HCT116 (cell line): ENCODE results near the gene TMPO. TPM values are rescaled to one million over a fixed set of nuclear protein-coding genes. Genes with fewer than 3 reads are reported as not detected.
A peak's percentile ranks its signal among the peaks of the same experiment; 100 is the strongest.

Experiments used
- ATAC-seq: fragments of 200-7000 bp; cut with Tn5 transposase; 2 replicates; pipeline ENCODE4 v1.9.1; 2020; ENCODE audit warnings: mild to moderate bottlenecking, moderate library complexity
- BruUV-seq: library from RNA; stranded (reverse); fragments of 400-500 nt; replicated peaks from 2 replicates; lab custom pipeline; 2021; lab: Mats Ljungman, UMichigan
- CTCF ChIA-PET: fragments of 300-600 bp; sonication (Branson Sonifier 250); formaldehyde crosslinking; loops from one replicate; lab custom pipeline; 2021; ENCODE audit warnings: antibody characterized with exemption; lab: Charles Lee
- POLR2A ChIA-PET: fragments of 300-600, 350-600 bp; sonication (Branson Sonifier 250); formaldehyde crosslinking; loops from one replicate; lab custom pipeline; 2021; ENCODE audit warnings: antibody characterized with exemption; lab: Charles Lee
- RAD21 ChIA-PET, 2 experiments: fragments of 300-600 bp; sonication (Branson Sonifier 250); formaldehyde crosslinking; loops; one replicate each; lab custom pipeline; 2023; ENCODE audit warnings: low total read pairs in 2 of 2; ENCODE audit not compliant: uncharacterized antibody in 2 of 2, unreplicated experiment in 2 of 2, low non-redundant PET in 1 of 2; lab: Charles Lee
- DNase-seq: peaks from one replicate; pipeline ENCODE4 v3.0.0-alpha.2; 2010; ENCODE audit warnings: low read depth, low spot score
- H2AFZ ChIP-seq: fragments of 200-600 bp; shearing (Covaris generic), sonication (generic); 2 replicates; pipeline ENCODE4 v1.6.1; 2017; ENCODE audit warnings: low read depth, mixed run types, mixed read lengths, antibody characterized with exemption, low read length; ENCODE audit not compliant: poor library complexity, severe bottlenecking
- H3K27ac ChIP-seq: 2 replicates; pipeline ENCODE4 v1.5.1; 2012; ENCODE audit warnings: low read depth, low read length
- H3K27me3 ChIP-seq: fragments of 200-600 bp; sonication (generic); 2 replicates; pipeline ENCODE4 v1.6.1; 2016; ENCODE audit warnings: mixed run types, low read length, mixed read lengths; ENCODE audit not compliant: insufficient read depth
- H3K36me3 ChIP-seq, 2 experiments: fragments of 200-500 bp in 1 of 2; fragments of 200-600 bp in 1 of 2; sonication (Bioruptor generic) in 1 of 2; sonication (generic) in 1 of 2; 2 replicates each; pipeline versions ENCODE4 v1.5.1 to v1.6.1; 2014 to 2016; ENCODE audit warnings: low read length in 2 of 2, inconsistent platforms in 1 of 2, mixed read lengths in 1 of 2, mixed run types in 1 of 2; ENCODE audit not compliant: insufficient read depth in 2 of 2, control insufficient read depth in 1 of 2
- H3K4me1 ChIP-seq, 2 experiments: fragments of 200-600 bp in 1 of 2; sonication (generic) in 1 of 2; 2 replicates each; pipeline versions ENCODE4 v1.5.1 to v1.6.1; 2012 to 2017; ENCODE audit warnings: low read length in 2 of 2, inconsistent platforms in 1 of 2, mild to moderate bottlenecking in 1 of 2, mixed read lengths in 1 of 2, mixed run types in 1 of 2, moderate library complexity in 1 of 2; ENCODE audit not compliant: insufficient read depth in 2 of 2, control insufficient read depth in 1 of 2
- H3K4me2 ChIP-seq: fragments of 200-600 bp; sonication (generic); 2 replicates; pipeline ENCODE4 v1.6.1; 2017; ENCODE audit warnings: mixed run types, low read length, mixed read lengths
- H3K4me3 ChIP-seq, 2 experiments: fragments of 200-600 bp in 1 of 2; sonication (generic) in 1 of 2; replicated peaks in 1 of 2; 2 replicates each; pipeline ENCODE4 v1.5.1; 2011 to 2016; ENCODE audit warnings: low read length in 2 of 2, control low read depth in 1 of 2, low read depth in 1 of 2, mild to moderate bottlenecking in 1 of 2, mixed read lengths in 1 of 2, mixed run types in 1 of 2
- H3K79me2 ChIP-seq: fragments of 200-600 bp; sonication (generic); 2 replicates; pipeline ENCODE4 v1.6.1; 2017; ENCODE audit warnings: mild to moderate bottlenecking, mixed run types, low read length, moderate library complexity, mixed read lengths; ENCODE audit not compliant: insufficient read depth
- H3K9ac ChIP-seq: fragments of 200-600 bp; sonication (generic); 2 replicates; pipeline ENCODE4 v1.6.1; 2016; ENCODE audit warnings: low read length, mixed read lengths
- H3K9me2 ChIP-seq: fragments of 200-600 bp; sonication (generic), shearing (Covaris generic); 2 replicates; pipeline ENCODE4 v1.6.1; 2017; ENCODE audit warnings: mixed run types, mild to moderate bottlenecking, moderate library complexity; ENCODE audit not compliant: insufficient read depth
- H3K9me3 ChIP-seq, 2 experiments: fragments of 200-500 bp in 1 of 2; fragments of 200-600 bp in 1 of 2; sonication (Bioruptor generic) in 1 of 2; sonication (generic) in 1 of 2; 2 replicates each; pipeline ENCODE4 v1.6.1; 2014 to 2017; ENCODE audit warnings: low read length in 2 of 2, mixed read lengths in 2 of 2, inconsistent platforms in 1 of 2, low read depth in 1 of 2, mild to moderate bottlenecking in 1 of 2, mixed run types in 1 of 2, moderate library complexity in 1 of 2; ENCODE audit not compliant: control insufficient read depth in 1 of 2, insufficient read depth in 1 of 2
- H4K20me1 ChIP-seq: fragments of 200-600 bp; sonication (generic), shearing (Covaris generic); 2 replicates; pipeline ENCODE4 v1.6.1; 2017; ENCODE audit warnings: mixed run types, mild to moderate bottlenecking, moderate library complexity; ENCODE audit not compliant: insufficient read depth
- CEBPB ChIP-seq: IDR thresholded peaks from 2 replicates; pipeline ENCODE4 v1.6.1; 2012; ENCODE audit warnings: low read depth
- EGR1 ChIP-seq: IDR thresholded peaks from 2 replicates; pipeline ENCODE4 v1.6.1; 2012; ENCODE audit warnings: low read depth
- ELF1 ChIP-seq: IDR thresholded peaks from 2 replicates; pipeline ENCODE4 v1.6.1; 2012; ENCODE audit warnings: low read depth, borderline replicate concordance
- EZH2 ChIP-seq: fragments of 200-600 bp; sonication (generic); IDR thresholded peaks from 2 replicates; pipeline ENCODE4 v1.6.1; 2017; ENCODE audit warnings: antibody characterized with exemption, mixed run types
- EZH2phosphoT487 ChIP-seq: fragments of 200-600 bp; IDR thresholded peaks from 2 replicates; pipeline ENCODE4 v1.6.1; 2018; ENCODE audit warnings: antibody characterized with exemption, borderline replicate concordance
- JUND ChIP-seq: IDR thresholded peaks from 2 replicates; pipeline ENCODE4 v1.6.1; 2012
- POLR2A ChIP-seq: IDR thresholded peaks from 2 replicates; pipeline ENCODE4 v1.7.0; 2011; ENCODE audit warnings: borderline replicate concordance; ENCODE audit not compliant: insufficient read depth, insufficient read length; ENCODE audit errors: extremely low read depth
- POLR2AphosphoS5 ChIP-seq: IDR thresholded peaks from 2 replicates; pipeline ENCODE4 v1.6.1; 2011; ENCODE audit warnings: mild to moderate bottlenecking, low read depth, low read length, moderate library complexity
- RAD21 ChIP-seq: IDR thresholded peaks from 2 replicates; pipeline ENCODE4 v1.6.1; 2012; ENCODE audit warnings: low read depth, mild to moderate bottlenecking
- REST ChIP-seq: IDR thresholded peaks from 2 replicates; pipeline ENCODE4 v1.6.1; 2012; ENCODE audit warnings: low read depth
- SIN3A ChIP-seq: IDR thresholded peaks from 2 replicates; pipeline ENCODE4 v1.6.1; 2012; ENCODE audit warnings: low read depth
- SRF ChIP-seq: IDR thresholded peaks from 2 replicates; pipeline ENCODE4 v1.6.1; 2012; ENCODE audit warnings: low read depth
- TCF7L2 ChIP-seq: IDR thresholded peaks from 2 replicates; pipeline ENCODE4 v1.7.0; 2011; ENCODE audit warnings: borderline replicate concordance, inconsistent platforms; ENCODE audit not compliant: insufficient read depth, insufficient read length; ENCODE audit errors: extremely low read depth
- ZFX ChIP-seq: fragments of 450-650 bp; IDR thresholded peaks from 2 replicates; pipeline ENCODE4 v1.6.1; 2017
- ZNF274 ChIP-seq: fragments of 200-500 bp; sonication (Bioruptor generic); IDR thresholded peaks from 2 replicates; pipeline ENCODE4 v1.6.1; 2014; ENCODE audit warnings: mild to moderate bottlenecking, low read depth, low read length, inconsistent platforms
- intact Hi-C: fragments of 100-400 bp; cut with micrococcal nuclease; formaldehyde crosslinking; loops from 2 replicates; pipeline ENCODE4 v1.10.0; 2022
- total RNA-seq: library from RNA; stranded (reverse); gene quantifications from one replicate; pipeline ENCODE4 v1.2.1, GENCODE V29; 2021; ENCODE audit not compliant: unreplicated experiment
- TF ChIP-seq, protein P1 (sequence below), 3 experiments: fragments of 200-600 bp in 1 of 3; sonication (generic) in 1 of 3; IDR thresholded peaks in 2 of 3; conservative IDR thresholded peaks in 1 of 3; 2 replicates each; pipeline ENCODE4 v1.5.1; 2012 to 2017; ENCODE audit warnings: low read depth in 2 of 3, low read length in 2 of 3, antibody characterized with exemption in 1 of 3, borderline replicate concordance in 1 of 3, control low read depth in 1 of 3, mild to moderate bottlenecking in 1 of 3, mixed read lengths in 1 of 3, mixed run types in 1 of 3, moderate library complexity in 1 of 3; ENCODE audit not compliant: insufficient read depth in 1 of 3
- TF ChIP-seq, protein P2 (sequence below): IDR thresholded peaks from 2 replicates; pipeline ENCODE4 v1.6.1; 2011; ENCODE audit warnings: mild to moderate bottlenecking, low read length, moderate library complexity; ENCODE audit not compliant: insufficient replicate concordance; ENCODE audit errors: extremely low read depth

TMPO gene
- total RNA-seq, 1 experiment from 2014 or later = 207 TPM

- Histone ChIP-seq H3K4me2 (peak overlapping the region; percentile 53), H3K9ac (peak overlapping the region; percentile 38), H3K79me2 (no peaks in the 10 kb centered on the region), H3K9me2 (no peaks in the 10 kb centered on the region), H3K9me3 (no peaks in the 10 kb centered on the region), H3K4me1 (peaks cover 21 to 27% of the 10 kb centered on the region in 2 experiments), H3K27me3 (no peaks in the 10 kb centered on the region), H2AFZ (peak overlapping the region; percentile 79), H3K36me3 (no peaks in the 10 kb centered on the region), H3K4me3 (peak overlapping the region in 1 of 2 experiments; percentile 1; a peak in 1 of 4 replicates), H3K27ac (peak overlapping the region; percentile 57; the same call in 1 of the 2 replicates), H4K20me1 (no peaks in the 10 kb centered on the region)
- intact Hi-C loops = loop anchor here (1.0 to 5.0 kb wide), 3 partner anchors 26 to 164 kb away; no protein-coding TSS in a partner anchor
- DNase-seq = peak; percentile 81
- no TSS peak for BruUV-seq
- ChIA-PET CTCF (interaction anchor here (1.0 to 3.0 kb wide), 4 partner anchors 10 to 508 kb away, joined by 4 to 18 read pairs (median 5); no protein-coding TSS in a partner anchor), RAD21 (no interaction called here), POLR2A (interaction anchor here (0.7 to 1.2 kb wide), 3 partner anchors 9 to 24 kb away, joined by 3 to 4 read pairs (median 3); partner anchors contain the start of gene TMPO)
- ATAC-seq = peak; percentile 87
- TF ChIP-seq EZH2phosphoT487 (no peak), JUND (no peak), RAD21 (peak; percentile 82), EGR1 (no peak), POLR2AphosphoS5 (peak; percentile 53; the same call in 1 of the 2 replicates), ZFX (no peak), SRF (peak; percentile 19; the same call in 1 of the 2 replicates), EZH2 (no peak), CEBPB (no peak), POLR2A (no peak), REST (no peak), ELF1 (no peak; the same call in 1 of the 2 replicates), ZNF274 (no peak), SIN3A (no peak), TCF7L2 (peak; percentile 27)
- TF ChIP-seq, protein P1, sequence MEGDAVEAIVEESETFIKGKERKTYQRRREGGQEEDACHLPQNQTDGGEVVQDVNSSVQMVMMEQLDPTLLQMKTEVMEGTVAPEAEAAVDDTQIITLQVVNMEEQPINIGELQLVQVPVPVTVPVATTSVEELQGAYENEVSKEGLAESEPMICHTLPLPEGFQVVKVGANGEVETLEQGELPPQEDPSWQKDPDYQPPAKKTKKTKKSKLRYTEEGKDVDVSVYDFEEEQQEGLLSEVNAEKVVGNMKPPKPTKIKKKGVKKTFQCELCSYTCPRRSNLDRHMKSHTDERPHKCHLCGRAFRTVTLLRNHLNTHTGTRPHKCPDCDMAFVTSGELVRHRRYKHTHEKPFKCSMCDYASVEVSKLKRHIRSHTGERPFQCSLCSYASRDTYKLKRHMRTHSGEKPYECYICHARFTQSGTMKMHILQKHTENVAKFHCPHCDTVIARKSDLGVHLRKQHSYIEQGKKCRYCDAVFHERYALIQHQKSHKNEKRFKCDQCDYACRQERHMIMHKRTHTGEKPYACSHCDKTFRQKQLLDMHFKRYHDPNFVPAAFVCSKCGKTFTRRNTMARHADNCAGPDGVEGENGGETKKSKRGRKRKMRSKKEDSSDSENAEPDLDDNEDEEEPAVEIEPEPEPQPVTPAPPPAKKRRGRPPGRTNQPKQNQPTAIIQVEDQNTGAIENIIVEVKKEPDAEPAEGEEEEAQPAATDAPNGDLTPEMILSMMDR (IDR thresholded peaks at IDR 0.05 in 2 of 3, conservative IDR thresholded peaks at IDR 0.05 in 1 of 3; ENCODE audit: borderline replicate concordance in 1 of 3, insufficient read depth in 1 of 3, low read depth in 2 of 3, low read length in 2 of 3) = peak; percentile 86 to 94 (median 88)
- TF ChIP-seq, protein P2, sequence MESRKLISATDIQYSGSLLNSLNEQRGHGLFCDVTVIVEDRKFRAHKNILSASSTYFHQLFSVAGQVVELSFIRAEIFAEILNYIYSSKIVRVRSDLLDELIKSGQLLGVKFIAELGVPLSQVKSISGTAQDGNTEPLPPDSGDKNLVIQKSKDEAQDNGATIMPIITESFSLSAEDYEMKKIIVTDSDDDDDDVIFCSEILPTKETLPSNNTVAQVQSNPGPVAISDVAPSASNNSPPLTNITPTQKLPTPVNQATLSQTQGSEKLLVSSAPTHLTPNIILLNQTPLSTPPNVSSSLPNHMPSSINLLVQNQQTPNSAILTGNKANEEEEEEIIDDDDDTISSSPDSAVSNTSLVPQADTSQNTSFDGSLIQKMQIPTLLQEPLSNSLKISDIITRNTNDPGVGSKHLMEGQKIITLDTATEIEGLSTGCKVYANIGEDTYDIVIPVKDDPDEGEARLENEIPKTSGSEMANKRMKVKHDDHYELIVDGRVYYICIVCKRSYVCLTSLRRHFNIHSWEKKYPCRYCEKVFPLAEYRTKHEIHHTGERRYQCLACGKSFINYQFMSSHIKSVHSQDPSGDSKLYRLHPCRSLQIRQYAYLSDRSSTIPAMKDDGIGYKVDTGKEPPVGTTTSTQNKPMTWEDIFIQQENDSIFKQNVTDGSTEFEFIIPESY = no peak
These were observed 24.6 kb upstream of the TMPO start for GRCh38 chr12:98490501-98491453.
